OCI-LY1 (cell line): ENCODE results near the gene BABAM2.

Experiments used
- EZH2 ChIP-seq: fragments of 200-600 bp; sonication (generic), shearing (Covaris generic); IDR thresholded peaks from 2 replicates; pipeline ENCODE4 v1.8.0; 2017; ENCODE audit warnings: borderline replicate concordance, mixed run types, mild to moderate bottlenecking, antibody characterized with exemption, low read length, moderate library complexity, mixed read lengths
- TF ChIP-seq, protein P1 (sequence below): fragments of 200-600 bp; sonication (generic), shearing (Covaris generic); IDR thresholded peaks from 2 replicates; pipeline ENCODE4 v1.5.1; 2017; ENCODE audit warnings: mild to moderate bottlenecking, antibody characterized with exemption, low read length, moderate library complexity, mixed read lengths

DNA sequence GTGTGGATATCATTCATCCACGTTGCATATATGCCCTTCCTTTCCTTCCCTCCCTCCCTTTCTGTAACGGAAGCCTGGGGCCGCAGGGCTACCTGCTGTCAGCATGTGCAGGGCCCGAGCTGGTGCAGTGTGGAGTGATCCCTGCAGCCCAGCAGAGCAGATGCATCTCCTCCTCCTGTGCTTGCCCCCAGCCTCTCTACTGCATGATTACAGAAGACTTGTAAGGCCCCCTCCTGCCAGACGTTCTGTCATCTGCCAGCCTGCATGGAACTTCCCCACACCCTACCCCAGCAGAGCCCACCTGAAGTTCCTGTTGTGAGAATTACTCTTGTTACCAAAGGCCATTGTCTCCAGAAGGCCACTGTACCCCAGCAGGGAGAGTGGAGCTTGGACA, 434.6 kb downstream of the BABAM2 start:
- TF ChIP-seq, protein P1, sequence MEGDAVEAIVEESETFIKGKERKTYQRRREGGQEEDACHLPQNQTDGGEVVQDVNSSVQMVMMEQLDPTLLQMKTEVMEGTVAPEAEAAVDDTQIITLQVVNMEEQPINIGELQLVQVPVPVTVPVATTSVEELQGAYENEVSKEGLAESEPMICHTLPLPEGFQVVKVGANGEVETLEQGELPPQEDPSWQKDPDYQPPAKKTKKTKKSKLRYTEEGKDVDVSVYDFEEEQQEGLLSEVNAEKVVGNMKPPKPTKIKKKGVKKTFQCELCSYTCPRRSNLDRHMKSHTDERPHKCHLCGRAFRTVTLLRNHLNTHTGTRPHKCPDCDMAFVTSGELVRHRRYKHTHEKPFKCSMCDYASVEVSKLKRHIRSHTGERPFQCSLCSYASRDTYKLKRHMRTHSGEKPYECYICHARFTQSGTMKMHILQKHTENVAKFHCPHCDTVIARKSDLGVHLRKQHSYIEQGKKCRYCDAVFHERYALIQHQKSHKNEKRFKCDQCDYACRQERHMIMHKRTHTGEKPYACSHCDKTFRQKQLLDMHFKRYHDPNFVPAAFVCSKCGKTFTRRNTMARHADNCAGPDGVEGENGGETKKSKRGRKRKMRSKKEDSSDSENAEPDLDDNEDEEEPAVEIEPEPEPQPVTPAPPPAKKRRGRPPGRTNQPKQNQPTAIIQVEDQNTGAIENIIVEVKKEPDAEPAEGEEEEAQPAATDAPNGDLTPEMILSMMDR = no peak
- TF ChIP-seq EZH2 = no peak
